HL-60/S4 (cell line): ENCODE data around the gene DIP2C.
"Not testable (repeated sequence)": the region's sequence is repeated elsewhere in the genome, so short reads cannot be mapped to it uniquely, and the experiment has no call there.

ENCODE experiments used
- in situ Hi-C: fragments of 300-500 bp; cut with MboI; formaldehyde crosslinking; loops from 2 replicates; pipeline ENCODE4 v1.14.3; 2022; ENCODE audit warnings: low sequenced_read_pairs

DIP2C gene

DNA sequence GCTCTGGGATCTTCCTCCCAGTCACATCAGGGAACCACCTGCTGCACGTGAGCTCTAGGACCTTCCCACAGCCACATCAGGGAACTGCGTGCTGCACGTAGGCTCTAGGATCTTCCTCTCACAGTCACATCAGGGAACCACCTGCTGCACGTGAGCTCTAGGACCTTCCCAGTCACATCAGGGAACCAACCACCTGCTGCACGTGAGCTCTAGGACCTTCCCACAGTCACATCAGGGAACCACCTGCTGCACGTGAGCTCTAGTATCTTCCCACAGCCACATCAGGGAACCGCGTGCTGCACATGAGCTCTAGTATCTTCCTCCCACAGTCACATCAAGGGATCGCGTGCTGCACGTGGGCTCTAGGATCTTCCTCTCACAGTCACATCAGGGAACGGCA is 229.7 kb downstream of the DIP2C start:
- in situ Hi-C loops = no loop called here

- in situ Hi-C loops = no loop called here
Observed at GRCh38 chr10:458421-458851, 231.0 kb downstream of the DIP2C start.

GRCh38 chr10:456486-456885 is 233.0 kb downstream of the DIP2C start:
- in situ Hi-C loops = no loop called here

GRCh38 chr10:454860-455259 is 234.6 kb downstream of the DIP2C start:
- in situ Hi-C loops = no loop called here

DNA sequence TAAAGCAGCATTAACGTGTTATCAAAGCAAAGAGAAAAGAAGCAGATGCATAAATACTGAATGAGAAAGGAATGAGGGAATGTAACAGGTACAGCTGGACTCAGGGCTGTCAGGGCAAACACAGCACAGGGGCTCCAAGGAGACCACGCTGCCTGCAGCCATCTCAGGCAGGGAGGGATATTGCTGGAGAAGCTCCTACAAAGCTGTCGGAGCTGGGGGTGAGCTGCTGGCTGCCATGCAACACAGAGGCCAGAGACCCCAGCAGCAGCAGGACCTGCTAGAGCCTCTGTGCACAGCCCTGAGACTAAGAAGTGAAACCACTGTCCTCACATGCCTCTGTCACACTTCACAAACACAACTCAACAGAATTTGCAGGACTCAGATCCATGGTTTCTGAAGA is 235.8 kb downstream of the DIP2C start:
- in situ Hi-C loops = no loop called here

DNA sequence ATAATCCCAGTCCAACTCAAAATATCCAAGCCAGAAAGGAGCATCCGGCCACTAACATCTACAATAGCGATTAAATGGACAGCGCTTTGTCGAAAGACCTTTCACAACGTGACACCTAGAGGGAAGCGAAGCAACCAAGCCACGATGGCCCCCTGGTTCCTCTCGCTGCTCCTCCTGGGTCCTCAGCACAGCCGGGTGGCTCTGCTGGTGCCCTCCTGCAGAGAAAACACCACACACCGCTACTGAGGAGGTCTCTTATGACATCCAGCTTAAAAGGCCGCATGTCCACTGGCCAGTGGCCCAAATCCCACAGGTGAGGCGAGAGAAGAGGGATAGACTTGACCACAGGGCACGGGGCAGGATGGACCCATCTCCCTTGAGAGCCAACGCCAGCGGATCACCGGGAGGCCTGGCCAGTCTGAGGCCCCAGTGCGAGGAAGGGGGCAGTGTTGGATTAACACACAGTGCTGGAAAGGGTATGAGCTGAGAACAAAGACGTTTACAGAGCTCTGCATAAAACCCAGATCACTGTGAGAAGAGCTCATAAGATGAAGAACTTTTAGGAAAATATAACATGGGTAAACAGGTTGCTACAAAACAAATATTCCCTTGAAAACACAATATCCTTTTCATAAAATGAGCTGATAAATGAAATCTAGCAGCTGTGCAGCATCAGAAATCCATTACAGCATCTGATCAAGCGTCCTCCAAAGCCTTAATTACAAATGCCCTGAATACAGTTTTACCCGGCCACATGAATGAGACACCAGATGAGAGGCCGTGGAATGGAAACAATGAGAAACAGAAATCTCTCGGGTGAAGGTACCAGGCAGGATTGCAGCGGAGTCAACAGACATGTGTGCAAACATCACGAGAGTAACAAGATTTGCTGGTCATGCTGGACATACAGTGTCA is 236.7 kb downstream of the DIP2C start:
- in situ Hi-C loops = no loop called here

DNA sequence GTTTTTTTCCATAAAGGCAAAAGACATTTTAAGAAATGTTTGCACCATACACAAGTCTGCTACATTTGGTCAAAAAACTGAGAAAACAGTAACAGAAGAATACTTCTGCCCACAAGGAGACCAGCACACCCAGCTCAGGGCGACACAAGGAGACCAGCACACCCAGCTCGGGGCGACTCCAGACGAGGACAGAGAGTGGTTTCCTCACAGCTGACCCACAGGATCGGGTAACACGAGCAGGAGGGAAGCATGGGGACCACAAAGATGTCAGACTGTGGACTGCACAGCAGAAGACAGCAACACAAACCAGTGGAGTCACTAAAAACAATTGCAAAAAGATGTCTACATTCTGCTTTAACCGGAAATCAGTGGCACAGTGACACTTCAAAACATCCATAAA is 237.6 kb downstream of the DIP2C start:
- in situ Hi-C loops = no loop called here

- in situ Hi-C loops = no loop called here
Observed at GRCh38 chr10:451021-451471, 238.4 kb downstream of the DIP2C start.

DNA sequence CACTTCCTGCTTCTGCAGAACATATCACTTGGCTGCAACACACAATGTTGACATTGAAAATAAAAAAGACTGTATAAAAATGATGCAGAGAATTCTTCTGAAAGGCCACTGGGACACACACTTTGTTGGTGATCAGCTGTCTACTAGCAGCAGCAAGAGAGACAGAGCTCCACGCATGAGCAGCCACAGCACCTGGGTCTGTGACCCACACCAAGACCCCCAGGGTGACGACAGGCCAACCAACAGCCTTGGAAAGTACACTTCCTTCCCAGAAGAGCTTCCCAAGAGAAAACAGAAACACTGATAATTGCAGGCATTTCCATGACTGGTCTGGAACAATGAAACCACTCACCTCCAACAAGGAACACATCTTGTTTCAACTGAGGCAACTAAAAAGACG is 239.0 kb downstream of the DIP2C start:
- in situ Hi-C loops = no loop called here

- in situ Hi-C loops = not testable (repeated sequence)
Observed at GRCh38 chr10:449331-449730, 240.1 kb downstream of the DIP2C start.

DNA sequence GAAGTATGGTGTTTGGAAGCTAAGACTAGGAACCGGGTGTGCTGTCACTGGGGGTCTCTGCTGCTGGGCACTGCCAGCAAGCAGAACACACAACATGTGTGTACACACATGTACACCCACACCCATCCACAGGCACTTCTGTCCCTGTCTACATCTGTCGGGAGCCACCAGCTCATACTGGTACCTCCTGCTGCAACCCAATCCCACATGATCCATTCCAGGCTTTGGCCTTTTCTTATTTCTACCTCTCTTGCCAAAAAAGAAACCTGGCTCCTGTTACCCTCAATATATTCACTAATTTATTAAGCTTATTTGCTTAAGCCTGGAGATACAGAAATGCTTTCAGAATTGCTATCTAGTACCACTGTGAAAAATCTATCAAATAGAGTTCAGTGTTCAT is 246.0 kb downstream of the DIP2C start:
- in situ Hi-C loops = no loop called here

DNA sequence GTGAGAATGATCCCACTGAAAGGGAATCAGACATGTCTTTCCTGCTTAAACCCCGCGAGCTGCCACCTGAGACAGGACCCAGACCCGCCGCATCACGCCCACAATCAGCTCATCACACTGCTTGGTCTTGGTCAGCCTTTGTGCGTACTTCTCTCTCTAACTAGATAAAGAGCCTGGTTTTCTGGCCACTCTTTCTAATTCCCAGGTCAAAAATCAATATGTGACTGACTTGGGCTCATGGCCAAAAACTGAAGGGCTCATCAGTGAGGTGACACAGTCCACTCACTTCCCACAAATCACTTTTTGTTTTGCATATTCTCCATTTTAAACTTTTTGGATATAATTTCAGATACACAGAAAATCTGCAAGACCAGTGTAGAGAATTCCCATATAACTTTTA is 247.3 kb downstream of the DIP2C start:
- in situ Hi-C loops = no loop called here

GRCh38 chr10:441659-442058 is 247.8 kb downstream of the DIP2C start:
- in situ Hi-C loops = no loop called here

DNA sequence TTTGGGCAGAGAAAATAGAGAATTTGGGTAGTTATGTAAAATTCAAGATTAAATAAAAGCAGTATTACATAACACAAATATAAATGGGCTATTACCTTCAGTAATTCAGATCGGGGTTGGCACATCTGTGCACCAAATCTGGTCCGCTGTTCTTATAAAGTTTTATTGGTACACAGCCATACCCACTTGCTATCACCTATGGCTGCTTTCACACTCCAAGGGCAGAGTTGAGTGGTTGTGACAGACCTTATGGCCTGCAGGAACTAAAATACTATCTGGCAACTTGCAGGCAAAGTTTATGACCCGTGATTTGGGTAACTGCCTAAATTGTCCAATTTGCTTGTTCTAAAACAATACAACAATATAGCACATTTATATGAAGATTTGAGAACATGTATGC is 249.3 kb downstream of the DIP2C start:
- in situ Hi-C loops = no loop called here

DNA sequence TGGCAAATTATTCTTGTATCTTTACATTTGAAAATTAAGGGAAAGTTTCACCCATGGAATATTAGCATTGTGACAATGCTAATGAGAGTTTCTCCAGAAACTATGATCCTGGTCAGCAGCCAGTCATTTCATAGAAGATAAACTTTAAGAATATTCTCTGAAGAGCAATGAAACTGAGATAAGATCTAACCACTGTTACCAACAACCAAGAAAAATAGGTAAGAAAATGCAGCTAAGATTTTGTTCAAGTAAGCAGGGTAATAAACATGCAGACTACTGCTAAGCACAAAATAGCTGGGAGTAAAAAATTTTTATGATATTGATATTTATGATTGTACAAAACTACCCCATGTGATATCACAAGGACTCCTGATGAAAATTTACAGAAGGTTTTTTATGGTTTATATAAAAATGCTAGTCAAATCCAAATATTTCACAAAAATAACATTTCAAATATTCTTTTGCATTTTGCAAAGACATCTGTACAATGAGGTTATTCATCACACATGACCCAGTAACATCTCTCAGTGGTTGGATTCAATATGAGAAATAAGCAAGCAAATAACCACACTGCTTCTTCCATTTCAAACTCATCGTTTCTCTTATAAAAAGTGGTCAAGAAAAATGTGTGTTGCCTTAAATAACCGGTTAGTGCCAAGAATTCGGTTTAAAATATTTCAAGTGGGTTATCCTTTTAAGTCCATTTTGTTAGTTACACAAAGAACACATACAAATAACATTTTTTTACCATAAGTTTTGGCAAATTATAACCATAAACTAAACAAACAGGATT is 251.6 kb downstream of the DIP2C start:
- in situ Hi-C loops = no loop called here

DNA sequence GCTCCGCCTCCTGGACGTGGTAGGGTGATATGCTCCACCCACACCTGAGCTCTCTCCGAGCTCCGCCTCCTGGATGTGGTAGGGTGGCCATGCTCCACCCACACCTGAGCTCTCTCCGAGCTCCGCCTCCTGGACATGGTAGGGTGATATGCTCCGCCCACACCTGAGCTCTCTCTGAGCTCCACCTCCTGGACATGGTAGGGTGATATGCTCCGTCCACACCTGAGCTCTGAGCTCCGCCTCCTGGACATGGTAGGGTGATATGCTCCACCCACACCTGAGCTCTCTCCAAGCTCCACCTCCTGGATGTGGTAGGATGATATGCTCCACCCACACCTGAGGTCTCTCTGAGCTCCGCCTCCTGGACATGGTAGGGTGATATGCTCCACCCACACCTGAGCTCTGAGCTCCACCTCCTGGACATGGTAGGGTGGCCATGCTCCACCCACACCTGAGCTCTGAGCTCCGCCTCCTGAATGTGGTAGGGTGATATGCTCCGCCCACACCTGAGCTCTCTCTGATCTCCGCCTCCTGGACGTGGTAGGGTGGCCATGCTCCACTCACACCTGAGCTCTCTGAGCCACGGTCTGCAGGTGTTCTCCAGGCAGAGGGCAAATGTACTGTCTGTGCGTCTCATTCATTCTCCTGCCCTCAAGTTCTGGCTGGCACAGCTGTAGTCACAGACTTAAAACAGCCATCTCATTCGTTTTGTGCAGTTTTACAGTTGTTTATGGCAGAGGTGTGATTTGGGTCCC is 252.4 kb downstream of the DIP2C start:
- in situ Hi-C loops = no loop called here

DNA sequence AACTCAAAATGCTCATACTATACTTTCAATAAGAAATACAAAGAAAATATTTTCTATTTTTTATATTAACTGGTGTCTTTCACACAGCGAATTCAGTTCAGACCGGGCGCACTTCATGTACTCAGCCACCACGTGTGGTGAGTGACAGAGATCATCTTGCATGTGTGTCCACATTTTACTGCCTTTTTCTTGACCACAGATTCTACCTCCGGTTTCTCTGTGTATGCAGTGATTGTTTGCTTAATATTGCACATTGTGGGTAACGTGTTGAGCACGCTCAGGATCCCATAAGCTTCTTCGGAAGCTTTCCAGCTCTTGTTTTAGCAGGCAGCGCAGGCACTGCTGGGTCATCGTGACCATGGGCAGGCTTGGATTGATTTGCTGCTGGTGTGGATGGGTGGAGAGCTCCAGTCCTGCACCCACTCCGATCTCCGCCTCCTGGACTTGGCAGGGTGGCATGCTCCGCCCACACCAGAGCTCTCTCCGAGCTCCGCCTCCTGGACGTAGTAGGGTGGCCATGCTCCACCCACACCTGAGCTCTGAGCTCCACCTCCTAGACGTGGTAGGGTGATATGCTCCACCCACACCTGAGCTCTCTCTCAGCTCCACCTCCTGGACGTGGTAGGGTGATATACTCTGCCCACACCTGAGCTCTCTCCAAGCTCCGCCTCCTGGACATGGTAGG is 253.3 kb downstream of the DIP2C start:
- in situ Hi-C loops = no loop called here

DNA sequence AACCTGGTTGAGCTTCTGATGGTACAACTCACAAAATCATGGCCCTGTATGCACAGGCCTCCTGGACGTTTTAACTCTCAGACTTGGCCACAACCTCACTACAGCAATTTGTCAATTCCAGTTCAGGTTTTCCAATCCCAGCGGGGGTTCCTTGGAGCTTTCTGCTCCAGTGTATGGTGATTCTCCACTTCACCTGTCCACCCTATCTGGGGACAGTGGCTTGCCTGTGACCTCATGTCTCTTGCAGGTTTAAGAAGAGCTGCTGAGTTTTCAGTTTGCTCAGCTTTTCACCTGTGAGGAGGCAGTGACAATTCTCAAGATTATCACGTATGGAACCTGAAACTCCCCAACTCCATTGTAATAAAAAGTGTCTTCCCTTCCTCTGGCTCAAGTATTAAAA is 254.1 kb downstream of the DIP2C start:
- in situ Hi-C loops = no loop called here

- in situ Hi-C loops = no loop called here
Observed at GRCh38 chr10:429696-430095, 259.8 kb downstream of the DIP2C start.

DNA sequence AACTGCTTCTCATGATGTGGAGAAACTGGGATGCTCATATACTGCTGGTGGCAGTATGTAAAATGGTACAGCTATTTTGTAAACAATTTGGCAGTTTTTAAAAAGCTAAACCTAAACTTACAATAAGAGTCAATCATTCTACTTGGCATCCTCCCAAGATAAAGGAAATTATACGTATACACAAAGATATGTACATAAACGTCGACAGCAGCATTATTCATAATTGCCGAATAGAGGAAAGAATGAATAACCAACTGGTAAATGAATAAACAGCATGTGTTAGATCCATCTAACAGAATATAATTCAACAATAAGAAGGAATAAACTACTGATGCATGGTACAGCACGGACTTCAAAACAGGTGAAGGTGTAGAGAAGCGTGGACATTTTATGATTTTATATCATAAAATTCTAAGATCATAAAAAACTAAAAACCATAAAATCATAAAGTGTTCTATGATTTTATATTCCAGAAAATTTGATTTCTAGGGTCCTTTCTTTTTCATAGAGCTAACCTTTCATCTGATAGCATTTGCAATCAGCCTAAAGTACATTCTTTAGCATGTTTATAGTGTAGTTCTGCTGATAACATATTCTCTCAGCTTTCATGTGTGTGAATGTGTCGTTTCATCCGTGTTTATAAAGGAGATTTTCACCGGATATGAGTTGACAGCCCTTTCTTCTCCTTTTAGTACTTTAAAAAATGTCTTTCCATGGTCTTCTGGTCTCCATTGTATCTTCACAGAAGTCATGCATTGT is 261.5 kb downstream of the DIP2C start:
- in situ Hi-C loops = no loop called here
